GM19351 (cell line): ENCODE measurements around the gene IRF2.
"Not testable (repeated sequence)": the region's sequence is repeated elsewhere in the genome, so short reads cannot be mapped to it uniquely, and the experiment has no call there.

Experiments
- ATAC-seq: cut with Tn5 transposase; IDR thresholded peaks from one replicate; pipeline ENCODE4 v1.9.1; 2021; ENCODE audit warnings: mild to moderate bottlenecking, moderate library complexity; ENCODE audit not compliant: unreplicated experiment

The IRF2 gene

DNA sequence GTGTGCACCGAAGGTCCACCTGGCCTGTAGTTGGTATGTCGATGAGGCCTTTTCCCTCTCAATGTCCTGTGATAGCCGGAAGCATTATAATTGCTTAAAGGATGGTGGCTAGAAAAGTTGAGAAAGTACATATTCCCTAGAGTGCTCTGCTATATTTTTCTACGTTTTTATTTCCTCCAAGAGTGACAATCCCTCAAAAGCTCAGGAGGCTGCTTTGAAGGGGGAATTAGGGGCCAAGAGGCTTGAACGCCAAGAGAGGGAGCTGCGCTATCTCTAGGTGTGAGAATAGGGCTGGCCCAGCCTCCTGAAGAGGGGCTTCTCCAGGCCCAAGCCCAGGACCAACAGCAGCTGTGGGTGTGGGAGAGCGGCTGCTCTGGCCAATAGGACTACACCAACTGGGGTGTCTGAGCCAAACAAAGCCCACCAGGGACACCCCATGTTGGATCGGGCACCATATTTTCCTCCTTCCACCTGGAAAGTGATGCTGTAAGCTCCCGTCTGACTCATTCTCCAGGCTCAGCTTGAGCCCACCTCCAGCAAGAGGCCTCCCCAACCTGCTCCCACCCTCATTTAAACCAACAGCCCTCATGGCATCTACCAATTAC is 124.0 kb downstream of the IRF2 start:
- no peak for ATAC-seq

GRCh38 chr4:184349283-184350039 is 124.9 kb downstream of the IRF2 start:
- ATAC-seq, result no peak

DNA sequence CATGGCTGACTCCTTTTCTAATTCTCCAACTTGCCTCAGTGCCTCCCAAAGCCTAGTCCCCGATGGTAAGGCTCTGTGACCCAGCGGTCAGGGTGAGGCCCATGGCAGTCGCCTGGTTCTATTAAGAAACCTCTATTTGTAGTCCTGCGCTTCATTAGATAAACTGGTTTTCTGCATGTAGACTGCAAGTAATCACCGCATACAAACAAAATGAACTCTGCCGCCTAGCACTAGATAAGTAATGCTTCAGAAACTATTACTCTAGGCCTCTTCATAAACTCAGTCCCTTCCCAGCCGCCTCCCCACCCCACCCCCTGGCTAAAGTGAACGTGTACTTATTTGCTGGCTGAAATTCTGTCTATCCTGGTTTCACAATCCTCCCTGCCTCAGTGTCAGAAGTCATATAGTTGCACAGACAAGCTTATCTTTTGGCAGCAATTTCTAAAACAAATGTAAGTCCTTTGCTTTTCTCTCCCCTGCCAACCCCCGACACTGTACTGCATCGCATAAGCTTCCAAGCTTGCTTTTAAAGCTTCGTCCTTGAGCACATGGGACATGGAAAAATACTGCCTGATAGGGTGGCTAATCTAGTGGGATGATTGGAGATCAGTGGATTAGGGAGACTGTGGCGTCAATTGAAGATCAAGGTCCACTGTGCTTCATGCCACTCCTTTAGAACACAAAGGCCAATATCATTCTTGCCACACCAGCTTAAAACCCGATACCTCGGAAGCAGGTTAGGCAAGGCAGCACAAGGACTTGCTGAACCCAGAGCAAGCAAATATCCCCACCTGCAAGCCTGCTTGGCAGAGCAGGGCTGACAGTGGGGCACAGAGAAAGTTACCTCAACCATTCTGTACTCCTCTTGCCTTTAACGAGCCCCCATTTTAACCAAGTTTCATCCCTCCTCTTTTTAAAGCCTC is 125.8 kb downstream of the IRF2 start:
- no peak for ATAC-seq

DNA sequence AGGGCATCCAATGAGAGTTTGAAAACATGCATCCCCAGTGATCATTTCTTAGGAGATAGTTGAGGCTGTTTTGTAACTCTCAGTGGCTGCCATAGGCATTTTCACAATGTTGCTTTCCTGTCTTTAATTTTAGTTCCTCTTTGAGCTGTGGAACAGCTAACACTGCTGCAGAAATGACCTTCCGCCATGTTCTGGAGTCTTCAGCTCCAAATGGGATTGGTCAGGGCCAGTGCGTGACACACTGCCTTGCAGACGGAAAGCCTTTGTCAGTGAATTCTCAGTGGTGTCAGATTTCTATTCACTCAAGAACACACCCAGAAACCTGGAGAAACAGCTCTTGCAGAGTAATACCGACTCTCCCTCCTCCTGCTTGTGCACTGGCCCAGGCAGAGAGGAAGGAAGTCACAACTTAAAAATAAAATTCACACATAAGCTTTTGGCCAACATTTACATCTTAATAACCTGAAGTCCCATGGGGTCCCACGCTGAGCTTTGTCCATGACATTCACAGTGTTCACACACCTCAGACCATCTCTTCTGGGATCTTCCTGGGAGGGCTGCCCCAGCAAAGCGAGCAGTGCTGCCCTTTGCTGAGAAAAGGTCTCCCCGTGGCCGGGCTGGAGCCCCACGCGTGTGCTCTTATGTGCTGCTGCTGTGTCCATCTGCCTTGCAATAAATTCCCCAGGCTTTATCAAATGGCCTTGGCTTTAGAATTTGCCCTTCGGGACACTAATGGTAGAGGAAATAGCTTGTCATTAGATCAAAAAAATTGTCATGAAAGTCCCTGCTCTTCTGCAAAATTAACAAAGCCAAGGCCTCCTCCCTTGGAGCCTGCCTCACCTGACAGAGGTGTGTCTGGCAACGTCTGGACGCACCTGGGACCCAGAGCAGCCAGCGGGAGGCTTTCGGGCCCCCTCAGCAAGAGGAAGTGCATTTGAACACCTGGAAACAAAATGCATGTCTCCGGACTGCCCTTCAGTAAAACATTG is 126.8 kb downstream of the IRF2 start:
- ATAC-seq, result peak; percentile 80

DNA sequence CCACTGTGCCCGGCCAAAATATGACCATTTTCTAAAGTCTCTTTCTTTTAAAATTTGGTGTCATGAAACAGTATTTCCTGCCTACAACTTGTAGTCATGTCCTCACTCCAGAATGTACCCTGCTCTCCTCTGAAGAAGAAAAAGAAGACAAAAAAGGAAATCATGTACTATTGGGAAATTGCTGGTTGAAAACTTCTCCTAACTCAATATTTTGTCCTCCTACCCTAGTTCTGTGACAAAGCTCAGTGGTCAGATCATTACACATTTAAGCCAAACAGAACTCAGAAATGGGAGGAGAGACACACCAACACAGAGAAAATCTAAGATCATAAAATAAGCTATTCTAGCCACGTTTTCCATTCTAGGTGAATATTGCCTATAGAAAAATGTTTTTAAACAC is 127.7 kb downstream of the IRF2 start:
- no peak for ATAC-seq

GRCh38 chr4:184346273-184346672 is 128.1 kb downstream of the IRF2 start:
- ATAC-seq, result not testable (repeated sequence)

DNA sequence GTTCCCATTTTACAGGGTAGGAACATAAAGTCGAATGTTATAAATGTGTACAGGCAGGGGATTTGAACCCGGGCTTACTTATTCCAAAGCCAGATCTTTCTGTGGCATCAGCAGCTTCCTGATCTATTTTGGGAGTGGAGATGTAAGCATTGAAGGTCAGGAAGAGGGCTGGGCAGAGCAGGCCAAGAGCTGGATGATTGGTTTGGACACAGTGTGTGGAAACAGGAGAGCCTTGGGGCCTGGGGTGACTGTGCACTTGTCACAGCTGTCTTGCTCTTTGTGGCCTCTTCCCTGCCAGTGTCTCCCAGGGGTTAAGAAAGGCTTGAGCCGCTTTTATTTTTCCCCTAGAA is 128.8 kb downstream of the IRF2 start:
- ATAC-seq, result no peak

- no peak for ATAC-seq
These were observed 129.3 kb downstream of the IRF2 start for GRCh38 chr4:184344899-184345572.

DNA sequence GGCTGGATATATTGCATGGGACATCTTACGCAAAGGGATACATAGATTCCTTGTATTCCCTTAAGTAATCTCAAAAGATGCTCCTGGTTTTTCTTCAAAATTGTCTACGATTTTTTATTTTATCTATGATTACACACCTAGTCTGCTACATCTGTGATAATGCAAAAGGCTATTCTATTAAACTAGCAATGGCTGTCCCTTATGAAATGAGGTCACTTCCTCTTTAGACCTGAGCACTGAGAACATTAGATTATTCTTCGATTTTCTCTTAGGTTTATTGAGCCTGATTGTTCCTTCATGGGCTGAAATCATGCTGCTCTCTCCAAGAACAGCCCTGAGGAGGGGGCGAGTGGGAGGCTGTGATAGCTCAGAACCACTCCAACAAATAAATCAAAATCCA is 129.9 kb downstream of the IRF2 start:
- no peak for ATAC-seq

DNA sequence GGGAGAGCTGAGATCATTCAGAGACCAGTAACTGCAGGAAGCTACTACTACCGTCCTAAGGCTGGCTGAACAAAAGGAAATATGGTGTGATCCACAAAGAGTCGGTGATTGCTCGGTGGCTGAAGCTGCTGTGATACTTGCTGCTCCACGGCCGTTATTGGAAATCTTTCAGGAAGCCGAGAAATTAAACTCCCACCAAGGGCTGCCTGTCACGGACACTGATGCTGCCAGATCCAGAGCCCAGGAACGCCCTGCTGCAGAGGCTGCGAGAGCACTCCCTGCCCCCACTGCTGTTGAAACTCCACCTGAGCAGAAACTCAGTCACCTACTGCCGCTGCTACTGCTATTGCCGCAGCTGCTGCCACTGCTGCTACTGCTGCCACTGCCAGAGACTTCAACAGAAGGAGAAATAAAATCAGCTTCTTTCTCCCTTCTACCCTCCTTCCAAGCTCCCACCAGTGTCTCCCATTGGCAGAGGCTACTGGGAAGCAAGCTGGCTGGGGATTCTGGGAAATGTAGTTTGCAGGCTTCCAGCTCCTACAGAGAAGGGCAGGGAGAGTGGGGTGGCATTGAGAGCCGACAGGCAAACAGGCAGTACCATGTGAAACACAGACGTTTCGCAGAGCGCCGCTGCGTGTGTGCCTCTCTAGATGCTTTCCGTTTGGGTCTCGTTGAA is 130.7 kb downstream of the IRF2 start:
- ATAC-seq, result peak; percentile 40

DNA sequence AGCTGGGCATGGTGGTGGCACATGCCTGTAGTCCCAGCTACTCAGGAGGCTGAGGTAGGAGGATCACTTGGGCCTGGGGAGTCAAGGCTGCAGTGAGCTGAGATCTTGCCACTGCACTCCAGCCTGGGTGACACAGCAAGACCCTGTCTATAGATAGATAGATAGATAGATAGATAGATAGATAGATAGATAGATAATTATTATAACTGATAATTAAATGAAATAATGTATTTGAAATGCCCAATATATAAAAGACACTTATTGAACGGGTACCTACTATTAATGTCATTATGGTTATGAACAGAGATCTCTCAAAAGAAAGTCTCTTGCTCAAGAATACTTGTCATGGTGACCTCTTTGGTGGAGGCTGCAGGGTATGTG is 131.5 kb downstream of the IRF2 start:
- ATAC-seq, result not testable (repeated sequence)

DNA sequence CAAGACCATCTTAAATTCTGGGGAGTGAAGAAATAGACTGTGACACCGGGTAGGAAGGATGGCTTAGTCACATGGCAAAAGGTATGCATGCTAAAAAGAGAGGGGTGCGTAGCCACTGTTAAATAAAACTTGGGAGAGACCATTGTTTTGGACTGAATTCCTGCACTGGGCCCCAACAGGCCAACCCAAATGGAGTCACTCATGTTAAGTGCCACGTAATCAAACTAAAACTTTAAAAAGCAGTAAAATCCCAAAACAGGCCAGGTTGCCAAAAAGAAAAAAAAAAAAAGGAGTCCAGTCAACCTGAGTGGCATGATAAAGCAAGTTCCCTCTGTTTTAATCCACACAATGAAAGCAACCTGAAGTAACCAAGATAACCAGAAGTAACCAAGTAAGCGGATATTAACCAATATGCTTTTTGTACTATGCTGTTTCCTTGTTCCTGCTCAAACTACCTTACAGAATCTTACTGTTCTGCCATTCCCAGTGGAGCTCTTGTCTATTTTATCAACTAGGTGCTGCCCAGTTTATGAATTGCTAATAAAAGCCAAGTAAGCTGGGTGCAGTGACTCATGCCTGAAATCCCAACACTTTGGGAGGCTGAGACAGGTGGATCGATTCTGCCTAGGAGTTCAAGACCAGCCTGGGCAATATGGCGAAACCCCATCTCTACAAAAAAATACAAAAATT is 132.0 kb downstream of the IRF2 start:
- ATAC-seq, result no peak

DNA sequence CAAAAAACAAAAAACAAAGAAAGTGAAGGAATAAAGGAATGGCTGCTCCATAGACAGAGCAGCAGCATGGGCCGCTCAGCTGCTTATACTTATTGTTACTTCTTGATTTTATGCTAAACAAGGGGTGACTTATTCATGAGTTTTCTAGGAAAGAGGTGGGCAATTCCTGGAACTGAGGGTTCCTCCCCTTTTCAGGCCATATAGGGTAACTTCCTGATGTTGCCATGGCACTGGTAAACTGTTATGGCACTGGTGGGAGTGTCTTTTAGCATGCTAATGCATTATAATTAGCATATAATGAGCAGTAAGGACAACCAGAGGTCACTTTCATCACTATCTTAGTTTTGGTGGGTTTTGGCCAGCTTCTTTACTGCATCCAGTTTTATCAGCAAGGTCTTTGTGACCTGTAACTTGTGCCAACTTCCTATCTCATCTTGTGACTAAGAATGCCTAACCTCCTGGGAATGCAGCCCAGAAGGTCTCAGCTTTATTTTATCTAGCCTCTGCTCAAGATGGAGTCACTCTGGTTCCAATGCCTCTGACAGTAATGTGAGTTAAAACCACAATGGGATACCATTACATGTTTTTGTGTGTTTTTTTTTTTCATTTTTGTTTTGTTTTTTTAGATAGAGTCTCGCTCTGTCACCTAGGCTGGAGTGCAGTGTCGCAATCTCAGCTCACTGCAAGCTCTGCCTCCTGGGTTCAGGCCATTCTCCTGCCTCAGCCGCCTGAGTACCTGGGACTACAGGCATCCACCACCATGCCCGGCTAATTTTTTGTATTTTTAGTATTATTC is 134.8 kb downstream of the IRF2 start:
- not testable (repeated sequence) for ATAC-seq

- no peak for ATAC-seq
These were observed 136.4 kb downstream of the IRF2 start for GRCh38 chr4:184337907-184338306.
